ENCODE data around the gene UNC13A.

Gene UNC13A

DNA sequence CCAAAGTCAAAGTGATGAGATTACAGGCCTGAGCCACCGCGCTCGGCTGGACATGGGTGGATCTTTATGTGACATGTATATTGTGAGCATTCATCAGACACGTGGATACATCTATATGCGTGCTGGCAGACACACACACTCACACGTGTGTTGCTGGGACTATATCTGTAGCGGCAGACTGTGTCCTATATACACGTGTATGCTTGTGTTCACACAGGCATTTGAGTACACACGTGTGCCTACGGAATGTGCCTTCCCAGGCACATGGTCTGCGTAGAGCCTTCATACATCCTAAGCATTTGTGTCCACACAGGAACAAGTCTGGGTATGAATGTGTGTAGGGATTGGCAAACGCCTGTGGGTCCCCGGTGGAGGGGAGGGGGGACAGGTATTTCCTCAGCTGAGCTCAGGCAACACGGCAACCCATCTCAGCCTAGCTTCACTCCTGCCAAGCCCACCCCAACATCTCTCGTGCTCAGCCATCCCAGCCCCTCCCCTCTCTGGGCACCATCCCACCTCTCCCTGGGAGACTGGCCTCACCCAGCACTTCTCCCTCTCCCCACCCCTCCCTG, 2.6 kb downstream of the UNC13A start:
- TF ChIP-seq POLR2AphosphoS5 (IDR thresholded peaks at IDR 0.05; ENCODE audit: low read depth), result no peak
- no peak for TF ChIP-seq SPI1 (IDR thresholded peaks at IDR 0.05; ENCODE audit: borderline replicate concordance, low read depth)
- TF ChIP-seq, protein P1, sequence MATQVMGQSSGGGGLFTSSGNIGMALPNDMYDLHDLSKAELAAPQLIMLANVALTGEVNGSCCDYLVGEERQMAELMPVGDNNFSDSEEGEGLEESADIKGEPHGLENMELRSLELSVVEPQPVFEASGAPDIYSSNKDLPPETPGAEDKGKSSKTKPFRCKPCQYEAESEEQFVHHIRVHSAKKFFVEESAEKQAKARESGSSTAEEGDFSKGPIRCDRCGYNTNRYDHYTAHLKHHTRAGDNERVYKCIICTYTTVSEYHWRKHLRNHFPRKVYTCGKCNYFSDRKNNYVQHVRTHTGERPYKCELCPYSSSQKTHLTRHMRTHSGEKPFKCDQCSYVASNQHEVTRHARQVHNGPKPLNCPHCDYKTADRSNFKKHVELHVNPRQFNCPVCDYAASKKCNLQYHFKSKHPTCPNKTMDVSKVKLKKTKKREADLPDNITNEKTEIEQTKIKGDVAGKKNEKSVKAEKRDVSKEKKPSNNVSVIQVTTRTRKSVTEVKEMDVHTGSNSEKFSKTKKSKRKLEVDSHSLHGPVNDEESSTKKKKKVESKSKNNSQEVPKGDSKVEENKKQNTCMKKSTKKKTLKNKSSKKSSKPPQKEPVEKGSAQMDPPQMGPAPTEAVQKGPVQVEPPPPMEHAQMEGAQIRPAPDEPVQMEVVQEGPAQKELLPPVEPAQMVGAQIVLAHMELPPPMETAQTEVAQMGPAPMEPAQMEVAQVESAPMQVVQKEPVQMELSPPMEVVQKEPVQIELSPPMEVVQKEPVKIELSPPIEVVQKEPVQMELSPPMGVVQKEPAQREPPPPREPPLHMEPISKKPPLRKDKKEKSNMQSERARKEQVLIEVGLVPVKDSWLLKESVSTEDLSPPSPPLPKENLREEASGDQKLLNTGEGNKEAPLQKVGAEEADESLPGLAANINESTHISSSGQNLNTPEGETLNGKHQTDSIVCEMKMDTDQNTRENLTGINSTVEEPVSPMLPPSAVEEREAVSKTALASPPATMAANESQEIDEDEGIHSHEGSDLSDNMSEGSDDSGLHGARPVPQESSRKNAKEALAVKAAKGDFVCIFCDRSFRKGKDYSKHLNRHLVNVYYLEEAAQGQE (IDR thresholded peaks at IDR 0.05; ENCODE audit: insufficient replicate concordance, low read depth), result no peak
- no peak for TF ChIP-seq GABPA (IDR thresholded peaks at IDR 0.05; ENCODE audit: low read depth)
- TF ChIP-seq, protein P2, sequence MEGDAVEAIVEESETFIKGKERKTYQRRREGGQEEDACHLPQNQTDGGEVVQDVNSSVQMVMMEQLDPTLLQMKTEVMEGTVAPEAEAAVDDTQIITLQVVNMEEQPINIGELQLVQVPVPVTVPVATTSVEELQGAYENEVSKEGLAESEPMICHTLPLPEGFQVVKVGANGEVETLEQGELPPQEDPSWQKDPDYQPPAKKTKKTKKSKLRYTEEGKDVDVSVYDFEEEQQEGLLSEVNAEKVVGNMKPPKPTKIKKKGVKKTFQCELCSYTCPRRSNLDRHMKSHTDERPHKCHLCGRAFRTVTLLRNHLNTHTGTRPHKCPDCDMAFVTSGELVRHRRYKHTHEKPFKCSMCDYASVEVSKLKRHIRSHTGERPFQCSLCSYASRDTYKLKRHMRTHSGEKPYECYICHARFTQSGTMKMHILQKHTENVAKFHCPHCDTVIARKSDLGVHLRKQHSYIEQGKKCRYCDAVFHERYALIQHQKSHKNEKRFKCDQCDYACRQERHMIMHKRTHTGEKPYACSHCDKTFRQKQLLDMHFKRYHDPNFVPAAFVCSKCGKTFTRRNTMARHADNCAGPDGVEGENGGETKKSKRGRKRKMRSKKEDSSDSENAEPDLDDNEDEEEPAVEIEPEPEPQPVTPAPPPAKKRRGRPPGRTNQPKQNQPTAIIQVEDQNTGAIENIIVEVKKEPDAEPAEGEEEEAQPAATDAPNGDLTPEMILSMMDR (IDR thresholded peaks at IDR 0.05; ENCODE audit: insufficient read depth, low read length), result no peak
- Histone ChIP-seq H3K27ac (replicated peaks) (no peak overlapping the region), H3K27me3 (ENCODE audit: insufficient read depth, poor library complexity, severe bottlenecking) (peaks cover 29% of the 10 kb centered on the region), H3K4me3 (replicated peaks; ENCODE audit: insufficient read depth, low read length) (no peak overlapping the region)
- DNase-seq (ENCODE audit: low read depth in 1 of 2, low spot score in 1 of 2), result no peak

DNA sequence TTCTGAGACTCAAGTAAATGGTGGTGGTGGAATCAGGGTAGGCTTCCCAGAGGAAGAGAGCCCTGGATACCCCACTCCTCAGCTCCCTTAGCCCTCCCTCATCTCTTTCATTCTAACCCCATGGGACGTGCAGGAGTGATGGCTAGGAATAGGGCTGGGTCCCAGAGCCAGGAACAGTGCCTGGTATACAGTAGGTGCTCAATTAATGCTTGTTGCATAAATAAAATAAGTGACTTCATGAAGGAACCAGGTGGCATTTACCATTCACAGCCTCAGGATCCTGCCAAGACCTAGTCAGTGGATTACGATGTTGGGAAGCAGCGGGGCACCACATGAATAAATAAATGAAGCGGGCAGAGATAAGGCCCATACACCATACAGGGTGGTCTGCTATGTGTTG, 3.9 kb downstream of the UNC13A start:
- H3K27me3 ChIP-seq (ENCODE audit: insufficient read depth, poor library complexity, severe bottlenecking), result peaks cover 40% of the 10 kb centered on the region
- no peak overlapping the region for H3K27ac ChIP-seq (replicated peaks)
- TF ChIP-seq, protein P2 (IDR thresholded peaks at IDR 0.05; ENCODE audit: insufficient read depth, low read length), result no peak
- TF ChIP-seq GABPA (IDR thresholded peaks at IDR 0.05; ENCODE audit: low read depth) (no peak), SPI1 (IDR thresholded peaks at IDR 0.05; ENCODE audit: borderline replicate concordance, low read depth) (no peak), POLR2AphosphoS5 (IDR thresholded peaks at IDR 0.05; ENCODE audit: low read depth) (no peak)
- TF ChIP-seq, protein P1 (IDR thresholded peaks at IDR 0.05; ENCODE audit: insufficient replicate concordance, low read depth), result no peak
- no peak overlapping the region for H3K4me3 ChIP-seq (replicated peaks; ENCODE audit: insufficient read depth, low read length)
- DNase-seq (ENCODE audit: low read depth in 1 of 2, low spot score in 1 of 2), result no peak

DNA sequence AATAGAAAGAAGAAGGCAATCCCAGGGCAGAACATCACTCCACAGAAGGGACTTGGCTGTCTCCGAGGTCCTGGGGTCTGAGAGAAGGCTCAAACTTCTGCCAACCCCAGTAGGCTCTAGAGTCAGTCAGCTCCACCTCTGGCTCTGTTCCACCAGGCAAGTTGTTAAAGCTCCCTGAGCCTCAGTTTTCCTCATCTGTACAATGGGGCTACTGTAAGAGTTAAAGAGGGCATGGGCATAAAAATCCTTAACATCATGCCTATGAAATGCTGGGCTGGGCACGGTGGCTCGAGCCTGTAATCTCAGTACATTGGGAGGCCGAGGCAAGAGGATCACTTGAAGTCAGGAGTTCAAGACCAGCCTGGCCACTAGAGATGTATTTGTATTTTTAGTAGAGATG, 5.1 kb downstream of the UNC13A start:
- no peak for DNase-seq (ENCODE audit: low read depth in 1 of 2, low spot score in 1 of 2)
- H3K27ac ChIP-seq (replicated peaks), result no peak overlapping the region
- peaks cover 39% of the 10 kb centered on the region for H3K27me3 ChIP-seq (ENCODE audit: insufficient read depth, poor library complexity, severe bottlenecking)
- H3K4me3 ChIP-seq (replicated peaks; ENCODE audit: insufficient read depth, low read length), result no peak overlapping the region
- TF ChIP-seq, protein P1 (IDR thresholded peaks at IDR 0.05; ENCODE audit: insufficient replicate concordance, low read depth), result no peak
- TF ChIP-seq SPI1 (IDR thresholded peaks at IDR 0.05; ENCODE audit: borderline replicate concordance, low read depth), result no peak
- TF ChIP-seq POLR2AphosphoS5 (IDR thresholded peaks at IDR 0.05; ENCODE audit: low read depth), result no peak
- TF ChIP-seq, protein P2 (IDR thresholded peaks at IDR 0.05; ENCODE audit: insufficient read depth, low read length), result no peak
- TF ChIP-seq GABPA (IDR thresholded peaks at IDR 0.05; ENCODE audit: low read depth), result no peak

All from HL-60 (cell line).